HT-29 (cell line): ENCODE results near the gene PRKAA1. TPM values are rescaled to one million over a fixed set of nuclear protein-coding genes. Genes with fewer than 3 reads are reported as not detected.
"Not testable (repeated sequence)": the region's sequence is repeated elsewhere in the genome, so short reads cannot be mapped to it uniquely, and the experiment has no call there.

Source experiments
- DNase-seq: peaks from one replicate; pipeline ENCODE4 v3.0.0-alpha.2; 2015; ENCODE audit warnings: low spot score
- small RNA-seq: library from RNA; depleted of rRNA; stranded (forward); fragments of <200 nt; gene quantifications from one replicate; pipeline ENCODE3, GENCODE V24; 2014
- total RNA-seq: library from RNA; depleted of rRNA; stranded (reverse); fragments of >200 nt; shearing (Covaris generic); gene quantifications from 2 replicates; pipeline ENCODE4 v1.2.3, GENCODE V29; 2014; rRNA removed

PRKAA1 gene
- total RNA-seq, 1 experiment from 2014 or later, result 81.0 TPM

DNA sequence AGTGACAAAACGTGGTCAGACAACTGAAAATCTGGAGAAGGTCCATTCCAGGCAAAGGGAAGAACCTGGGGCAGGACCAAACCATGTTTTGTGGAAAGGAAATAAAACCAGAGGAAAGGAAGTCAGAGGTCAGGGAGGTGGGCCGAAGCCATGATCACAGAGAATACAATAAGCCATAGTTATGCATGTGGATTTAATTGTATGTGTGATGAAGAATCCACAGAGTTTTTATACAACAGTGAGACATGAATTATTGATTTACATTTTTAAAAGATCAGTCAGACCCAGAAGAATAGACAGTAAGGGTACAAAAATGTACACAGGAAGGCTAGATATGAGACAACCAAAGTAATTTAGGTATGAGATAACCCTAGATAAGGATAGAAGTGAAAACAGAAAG lies 63.2 kb downstream of the PRKAA1 start:
- no peak for DNase-seq

DNA sequence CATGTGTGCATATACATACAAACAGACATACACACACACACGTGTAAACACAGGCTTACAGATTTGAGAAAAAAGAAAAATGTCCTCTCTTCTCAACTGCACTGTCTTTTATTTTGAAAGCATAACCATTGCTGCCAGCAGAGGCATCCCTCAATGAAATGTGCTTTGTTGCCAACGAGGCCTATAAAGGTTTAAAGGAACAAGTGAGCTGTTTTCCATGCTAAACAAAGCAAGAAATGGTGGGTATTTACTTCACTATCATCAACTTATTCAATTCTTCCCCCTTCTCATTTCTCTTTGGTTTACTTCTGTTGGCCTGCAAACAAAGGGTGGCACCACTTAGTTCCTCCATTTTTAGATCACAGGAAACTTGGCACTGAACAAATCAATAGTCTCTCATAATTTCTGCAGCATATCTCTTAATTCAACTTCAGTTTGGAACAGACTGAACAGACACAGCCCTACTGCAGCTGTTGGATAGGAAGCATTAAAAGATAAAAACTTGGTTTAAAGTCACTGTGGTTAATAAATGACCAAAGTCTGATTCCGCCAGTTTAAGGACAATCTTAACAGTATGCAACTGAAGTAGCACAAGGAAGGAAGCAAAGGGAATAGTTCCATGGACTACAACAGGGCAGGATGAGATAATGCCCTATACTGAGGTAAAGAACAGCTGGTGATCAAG lies 64.2 kb downstream of the PRKAA1 start:
- peak; percentile 61 for DNase-seq

DNA sequence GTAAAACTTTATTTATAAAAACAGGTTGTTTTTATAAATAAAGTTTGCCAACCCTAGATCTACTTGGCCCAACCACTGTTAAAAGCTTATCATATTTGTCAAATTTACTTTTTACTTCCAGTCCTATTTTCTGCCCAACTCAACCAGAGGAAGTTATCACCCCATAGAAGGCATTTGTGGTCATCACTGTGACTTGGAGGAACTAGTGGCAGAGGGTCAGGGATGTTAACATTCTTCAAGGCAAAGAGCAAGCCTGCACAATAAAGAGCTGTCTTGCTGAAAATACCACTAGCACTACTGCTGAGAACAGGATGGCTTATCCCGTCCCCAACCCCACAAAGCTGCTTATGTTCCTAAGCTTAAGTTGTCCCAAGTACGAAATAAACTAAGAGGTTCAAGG lies 64.7 kb downstream of the PRKAA1 start:
- DNase-seq, result no peak

DNA sequence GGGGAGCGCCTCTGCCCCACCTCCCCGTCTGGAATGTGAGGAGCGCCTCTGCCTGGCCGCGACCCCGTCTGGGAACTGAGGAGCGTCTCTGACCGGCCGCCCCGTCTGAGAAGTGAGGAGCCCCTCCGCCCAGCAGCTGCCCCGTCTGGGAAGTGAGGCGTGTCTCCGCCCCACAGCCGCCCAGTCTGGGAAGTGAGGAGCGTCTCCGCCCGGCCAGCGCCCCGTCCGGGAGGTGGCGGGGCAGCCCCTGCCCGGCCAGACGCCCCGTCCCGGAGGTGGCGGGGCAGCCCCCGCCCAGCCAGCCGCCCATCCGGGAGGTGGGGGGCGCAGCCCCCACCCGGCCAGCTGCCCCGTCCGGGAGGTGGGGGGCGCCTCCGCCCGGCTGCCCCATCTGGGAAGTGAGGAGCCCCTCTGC lies 75.7 kb downstream of the PRKAA1 start:
- DNase-seq, result not testable (repeated sequence)

DNA sequence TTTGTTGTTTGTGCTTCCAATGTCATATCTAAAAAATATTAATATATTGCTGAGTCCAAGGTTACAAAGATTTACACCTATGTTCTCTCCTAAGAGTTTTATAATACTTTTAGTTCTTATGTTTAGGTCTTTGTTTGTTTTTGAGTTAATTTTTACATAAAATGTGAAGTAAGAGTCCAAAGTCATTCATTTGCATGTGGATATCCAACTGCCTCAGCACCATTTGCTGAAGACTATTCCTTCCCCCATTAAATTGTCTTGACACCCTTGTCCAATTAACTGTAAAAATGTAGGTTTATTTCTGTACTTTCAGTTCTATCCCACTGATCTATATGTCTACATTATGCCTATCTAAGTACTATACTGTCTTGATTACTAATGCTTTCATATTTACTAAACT lies 78.1 kb downstream of the PRKAA1 start:
- DNase-seq, result no peak

DNA sequence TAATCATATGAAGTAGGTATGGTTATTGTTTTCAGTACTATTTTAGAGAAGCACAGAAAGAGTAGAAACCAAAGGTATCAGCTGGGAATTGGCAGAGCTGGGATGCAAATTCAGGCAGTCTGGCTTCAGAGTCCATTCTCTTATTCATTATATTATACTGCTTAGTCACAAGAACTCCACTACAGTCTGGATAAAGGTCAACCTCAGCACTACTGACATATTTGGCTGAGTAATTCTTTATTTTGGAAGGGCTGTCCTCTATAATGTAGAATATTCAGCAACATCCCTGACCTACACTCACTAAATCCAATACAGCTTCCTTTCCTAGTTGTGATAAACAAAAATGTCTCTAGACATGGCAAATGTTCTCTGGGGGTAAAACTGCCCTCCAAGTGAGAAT lies 80.9 kb downstream of the PRKAA1 start:
- DNase-seq, result no peak

DNA sequence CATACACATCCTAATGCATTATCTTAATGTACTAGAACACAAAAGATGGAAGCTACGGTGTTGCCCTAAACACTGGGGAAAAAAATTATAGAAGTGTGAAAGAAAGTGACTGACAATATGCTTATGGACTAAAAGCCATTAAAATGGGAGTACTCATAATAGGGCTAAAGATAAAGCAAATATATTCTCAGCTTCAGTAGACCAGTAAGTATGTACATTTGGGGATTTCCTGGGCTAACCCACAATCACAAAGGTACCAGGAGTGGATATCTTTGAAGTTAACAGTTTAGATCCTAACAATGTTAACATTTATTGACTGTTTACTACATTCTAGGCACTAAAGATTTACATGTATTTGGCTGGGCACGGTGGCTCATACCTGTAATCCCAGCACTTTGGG lies 81.6 kb downstream of the PRKAA1 start:
- no peak for DNase-seq

DNA sequence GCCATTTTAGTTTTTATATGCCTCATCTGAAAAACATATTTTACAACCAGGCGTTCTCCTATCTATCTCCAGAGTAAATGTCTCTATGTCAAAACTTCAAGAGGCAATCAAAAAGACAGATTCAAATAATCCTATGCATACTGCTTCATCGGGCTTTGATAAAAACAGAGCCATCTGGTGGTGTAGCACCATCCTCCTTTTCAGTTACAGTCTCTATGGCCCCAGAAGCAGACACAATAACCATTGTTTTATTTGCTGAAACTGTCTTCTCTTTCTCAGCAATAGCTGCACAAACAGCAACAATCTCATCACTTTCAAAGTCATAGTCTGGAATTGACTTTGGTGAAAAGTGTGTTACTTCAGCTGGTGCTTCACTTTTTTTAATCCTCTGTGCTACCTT lies 82.2 kb downstream of the PRKAA1 start:
- DNase-seq, result peak; percentile 45

DNA sequence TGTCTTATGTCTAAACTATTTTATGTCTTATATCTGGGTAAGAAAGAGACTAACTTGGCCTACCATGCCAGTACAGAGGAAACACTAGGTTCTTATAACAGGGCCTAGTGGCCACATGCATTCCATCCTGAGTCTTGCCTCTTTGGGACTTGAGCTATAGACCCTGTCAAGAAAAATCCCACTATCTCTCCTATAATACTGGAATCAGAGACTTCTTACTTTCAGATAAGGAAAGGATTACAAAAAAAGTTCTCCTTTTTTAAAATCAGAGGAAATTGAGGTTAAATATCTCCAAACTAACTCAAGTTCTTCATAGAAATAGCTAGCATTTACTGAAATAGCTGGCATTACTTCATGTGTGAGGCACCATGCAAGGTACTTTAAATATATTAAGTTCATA lies 84.2 kb downstream of the PRKAA1 start:
- DNase-seq, result no peak

DNA sequence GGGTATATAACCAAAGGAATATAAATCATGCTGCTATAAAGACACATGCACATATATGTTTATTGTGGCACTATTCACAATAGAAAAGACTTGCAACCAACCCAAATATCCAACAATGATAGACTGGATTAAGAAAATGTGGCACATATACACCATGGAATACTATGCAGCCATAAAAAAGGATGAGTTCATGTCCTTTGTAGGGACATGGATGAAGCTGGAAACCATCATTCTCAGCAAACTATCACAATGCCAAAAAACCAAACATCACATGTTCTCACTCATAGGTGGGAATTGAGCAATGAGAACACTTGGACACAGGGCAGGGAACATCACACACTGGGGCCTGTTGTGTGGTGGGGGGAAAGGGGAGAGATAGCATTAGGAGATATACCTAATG lies 87.6 kb downstream of the PRKAA1 start:
- not testable (repeated sequence) for DNase-seq

Small RNA genes within 50 kb of the gene (small RNA-seq; reads per million reads assigned to genes)
- gene RF00191 (not detected), gene SNORD72 (70.3 reads per million, percentile 96 among the genes with 10 or more reads in this experiment)

Other genes with a start within 250 kb of the PRKAA1 start
- 0.42 and 3.6 TPM in 2 replicates for gene PTGER4, start 118.5 kb downstream of the PRKAA1 start, total RNA-seq
- gene TTC33, start 42.4 kb downstream of the PRKAA1 start, total RNA-seq, result 3.0 and 3.5 TPM in 2 replicates
- gene RPL37, start 36.8 kb upstream of the PRKAA1 start, total RNA-seq, result 2,122 and 2,883 TPM in 2 replicates
- 1.2 and 1.3 TPM in 2 replicates for gene CARD6, start 43.0 kb upstream of the PRKAA1 start, total RNA-seq
- gene C7, start 111.1 kb upstream of the PRKAA1 start, total RNA-seq, result 0.05 TPM in 1 of 2 replicates, not detected in the other